HCT116 (cell line): Measurements from ENCODE around the gene FBXO42.

ENCODE experiments used
- EGR1 ChIP-seq: IDR thresholded peaks from 2 replicates; pipeline ENCODE4 v1.6.1; 2012; ENCODE audit warnings: low read depth
- EZH2 ChIP-seq: fragments of 200-600 bp; sonication (generic); IDR thresholded peaks from 2 replicates; pipeline ENCODE4 v1.6.1; 2017; ENCODE audit warnings: antibody characterized with exemption, mixed run types
- EZH2phosphoT487 ChIP-seq: fragments of 200-600 bp; IDR thresholded peaks from 2 replicates; pipeline ENCODE4 v1.6.1; 2018; ENCODE audit warnings: antibody characterized with exemption, borderline replicate concordance
- MAX ChIP-seq: IDR thresholded peaks from 2 replicates; pipeline ENCODE4 v1.6.1; 2012
- POLR2A ChIP-seq: IDR thresholded peaks from 2 replicates; pipeline ENCODE4 v1.7.0; 2011; ENCODE audit warnings: borderline replicate concordance; ENCODE audit not compliant: insufficient read depth, insufficient read length; ENCODE audit errors: extremely low read depth
- POLR2AphosphoS5 ChIP-seq: IDR thresholded peaks from 2 replicates; pipeline ENCODE4 v1.6.1; 2011; ENCODE audit warnings: mild to moderate bottlenecking, low read depth, low read length, moderate library complexity
- TF ChIP-seq, protein P1 (sequence below), 3 experiments: fragments of 200-600 bp in 1 of 3; sonication (generic) in 1 of 3; IDR thresholded peaks in 2 of 3; conservative IDR thresholded peaks in 1 of 3; 2 replicates each; pipeline ENCODE4 v1.5.1; 2012 to 2017; ENCODE audit warnings: low read depth in 2 of 3, low read length in 2 of 3, antibody characterized with exemption in 1 of 3, borderline replicate concordance in 1 of 3, control low read depth in 1 of 3, mild to moderate bottlenecking in 1 of 3, mixed read lengths in 1 of 3, mixed run types in 1 of 3, moderate library complexity in 1 of 3; ENCODE audit not compliant: insufficient read depth in 1 of 3

DNA sequence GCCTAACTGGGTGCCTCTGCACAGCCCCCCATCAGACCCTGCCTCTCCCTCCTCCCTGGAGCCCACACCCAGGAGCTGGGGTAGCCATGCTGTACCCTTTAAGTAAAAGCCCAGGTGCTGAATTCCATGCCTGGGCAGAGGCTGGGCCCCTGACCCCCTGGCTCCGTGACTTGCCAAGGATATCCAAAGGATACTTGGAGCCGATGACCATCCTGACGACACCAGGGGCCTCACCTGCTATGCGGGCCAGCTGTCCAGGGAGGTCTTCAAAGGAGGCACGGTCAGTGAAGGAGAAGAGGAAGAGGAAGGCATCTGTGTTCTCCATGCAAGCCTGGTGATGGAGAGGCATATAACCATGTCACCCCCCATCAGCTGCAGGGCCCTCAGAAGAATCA lies 120.0 kb downstream of the FBXO42 start:
- TF ChIP-seq MAX = no peak
- no peak for TF ChIP-seq EGR1
- TF ChIP-seq, protein P1, sequence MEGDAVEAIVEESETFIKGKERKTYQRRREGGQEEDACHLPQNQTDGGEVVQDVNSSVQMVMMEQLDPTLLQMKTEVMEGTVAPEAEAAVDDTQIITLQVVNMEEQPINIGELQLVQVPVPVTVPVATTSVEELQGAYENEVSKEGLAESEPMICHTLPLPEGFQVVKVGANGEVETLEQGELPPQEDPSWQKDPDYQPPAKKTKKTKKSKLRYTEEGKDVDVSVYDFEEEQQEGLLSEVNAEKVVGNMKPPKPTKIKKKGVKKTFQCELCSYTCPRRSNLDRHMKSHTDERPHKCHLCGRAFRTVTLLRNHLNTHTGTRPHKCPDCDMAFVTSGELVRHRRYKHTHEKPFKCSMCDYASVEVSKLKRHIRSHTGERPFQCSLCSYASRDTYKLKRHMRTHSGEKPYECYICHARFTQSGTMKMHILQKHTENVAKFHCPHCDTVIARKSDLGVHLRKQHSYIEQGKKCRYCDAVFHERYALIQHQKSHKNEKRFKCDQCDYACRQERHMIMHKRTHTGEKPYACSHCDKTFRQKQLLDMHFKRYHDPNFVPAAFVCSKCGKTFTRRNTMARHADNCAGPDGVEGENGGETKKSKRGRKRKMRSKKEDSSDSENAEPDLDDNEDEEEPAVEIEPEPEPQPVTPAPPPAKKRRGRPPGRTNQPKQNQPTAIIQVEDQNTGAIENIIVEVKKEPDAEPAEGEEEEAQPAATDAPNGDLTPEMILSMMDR (IDR thresholded peaks at IDR 0.05 in 2 of 3, conservative IDR thresholded peaks at IDR 0.05 in 1 of 3; ENCODE audit: borderline replicate concordance in 1 of 3, insufficient read depth in 1 of 3, low read depth in 2 of 3, low read length in 2 of 3) = no peak
- no peak for TF ChIP-seq POLR2A
- no peak for TF ChIP-seq POLR2AphosphoS5
- no peak for TF ChIP-seq EZH2
- no peak for TF ChIP-seq EZH2phosphoT487
